Erythroblast (primary cell): ENCODE results near the gene NEMP1.

Source experiments
- GATA1 ChIP-seq: IDR thresholded peaks from 2 replicates; pipeline ENCODE4 v1.6.1; 2011; ENCODE audit warnings: low read depth, mild to moderate bottlenecking, control low read depth, low read length, moderate library complexity
- POLR2A ChIP-seq: IDR thresholded peaks from 2 replicates; pipeline ENCODE4 v1.6.1; 2011; ENCODE audit warnings: mild to moderate bottlenecking, low read length

DNA sequence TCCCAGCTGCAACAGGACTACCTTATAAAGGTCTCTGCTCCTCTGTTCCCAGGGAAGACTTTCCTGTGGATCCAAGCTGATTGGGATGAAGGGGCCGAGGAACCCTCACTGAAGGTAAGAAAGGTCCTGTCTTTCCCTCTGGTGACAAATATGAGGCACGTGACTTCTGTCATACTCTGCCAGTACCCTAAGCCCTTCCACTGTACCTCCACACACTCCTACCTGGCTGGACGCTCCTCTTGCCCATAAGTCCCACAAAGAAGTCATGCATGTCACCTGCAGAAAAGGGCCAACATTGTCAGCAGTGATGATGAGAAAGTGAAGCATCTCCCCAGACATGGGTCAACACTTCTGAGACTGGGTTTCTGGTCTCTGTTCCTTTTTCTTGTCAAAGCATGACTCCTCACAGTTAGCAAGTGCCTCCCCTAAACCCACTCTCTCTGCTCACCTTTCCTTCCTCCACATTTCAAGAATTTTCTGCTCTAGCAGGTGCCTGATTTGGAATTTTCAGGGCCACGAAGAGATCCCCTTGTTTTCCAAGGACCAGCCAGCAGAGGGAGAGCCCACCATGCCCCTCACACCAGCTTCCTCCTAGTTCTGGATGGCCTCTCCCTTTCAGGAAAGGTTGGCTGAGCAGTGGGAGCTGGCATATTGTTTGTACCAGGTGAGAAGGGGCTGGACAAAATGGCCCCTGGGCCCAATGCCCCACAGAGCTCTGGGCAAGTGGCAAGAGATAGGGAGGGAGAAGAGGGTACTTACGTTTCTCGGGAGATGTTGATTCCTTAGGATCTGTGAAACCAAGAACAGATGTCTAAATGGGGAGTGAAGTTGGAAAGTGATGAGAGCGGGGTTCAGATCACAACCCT lies 65.8 kb downstream of the NEMP1 start:
- TF ChIP-seq POLR2A, result no peak
- TF ChIP-seq GATA1, result no peak
